ENCODE data around the gene RABGAP1.

DNA sequence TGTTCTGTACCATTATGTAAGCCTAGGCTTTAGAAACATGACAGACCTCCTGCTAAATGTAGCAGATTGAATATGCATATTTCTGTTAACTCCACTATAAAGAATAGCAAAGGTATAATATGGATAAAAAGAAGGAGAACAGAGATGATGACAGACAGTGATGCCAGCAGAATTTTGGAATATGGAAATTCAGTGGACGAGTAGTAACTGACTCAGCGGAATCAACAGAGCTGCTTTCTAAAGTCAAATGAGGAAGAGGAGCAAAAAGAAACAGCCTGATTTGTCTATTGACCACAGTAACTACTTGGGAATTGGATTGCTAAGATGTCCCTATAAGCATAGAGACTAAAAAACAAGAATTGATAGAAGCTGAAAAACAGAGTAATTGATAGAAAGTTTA, 100.7 kb downstream of the RABGAP1 start:
- no peak for TF ChIP-seq CTCF (IDR thresholded peaks at IDR 0.05)
- TF ChIP-seq POLR2A (IDR thresholded peaks at IDR 0.05), result no peak

Data from testis (tissue), 2 donors.